ENCODE measurements around the gene PTPRU. TPM values are rescaled to one million over a fixed set of nuclear protein-coding genes. Genes with fewer than 3 reads are reported as not detected.

Gene PTPRU
- total RNA-seq, 1 experiment from 2014 or later = 40.7 TPM

- no peak overlapping the region for H3K4me3 ChIP-seq (replicated peaks in 1 of 2; ENCODE audit: low read depth in 1 of 2, low read length in 2 of 2)
- no peak overlapping the region for H3K9ac ChIP-seq (ENCODE audit: low read length)
- peaks cover 11 to 15% of the 10 kb centered on the region in 2 experiments for H3K4me1 ChIP-seq (ENCODE audit: control insufficient read depth in 1 of 2, insufficient read depth in 2 of 2, low read length in 2 of 2)
- RAD21 ChIA-PET (ENCODE audit: low non-redundant PET in 1 of 2, low total read pairs in 2 of 2, uncharacterized antibody in 2 of 2, unreplicated experiment in 2 of 2) = no interaction called here
- H3K9me2 ChIP-seq (ENCODE audit: insufficient read depth) = no peaks in the 10 kb centered on the region
- DNase-seq (ENCODE audit: low read depth, low spot score) (no peak), ATAC-seq (no peak)
- no peak overlapping the region for H3K4me2 ChIP-seq (ENCODE audit: low read length)
- POLR2A ChIA-PET = no interaction called here
- H3K27me3 ChIP-seq (ENCODE audit: insufficient read depth, low read length) = no peaks in the 10 kb centered on the region
- H3K27ac ChIP-seq (ENCODE audit: low read depth, low read length) = no peak overlapping the region
- BruUV-seq (replicated peaks) = no TSS peak
- TF ChIP-seq ELF1 (IDR thresholded peaks at IDR 0.05; ENCODE audit: borderline replicate concordance, low read depth) (no peak), SIN3A (IDR thresholded peaks at IDR 0.05; ENCODE audit: low read depth) (no peak), SP1 (IDR thresholded peaks at IDR 0.05; ENCODE audit: low read depth) (no peak), ZNF274 (IDR thresholded peaks at IDR 0.05; ENCODE audit: low read depth, low read length) (no peak), TCF7L2 (IDR thresholded peaks at IDR 0.05; ENCODE audit: borderline replicate concordance, extremely low read depth, insufficient read depth, insufficient read length) (no peak), POLR2A (IDR thresholded peaks at IDR 0.05; ENCODE audit: borderline replicate concordance, extremely low read depth, insufficient read depth, insufficient read length) (no peak), POLR2AphosphoS5 (IDR thresholded peaks at IDR 0.05; ENCODE audit: low read depth, low read length) (no peak), EGR1 (IDR thresholded peaks at IDR 0.05; ENCODE audit: low read depth) (no peak), YY1 (IDR thresholded peaks at IDR 0.05; ENCODE audit: extremely low read depth, insufficient replicate concordance, low read depth, low read length) (no peak), JUND (IDR thresholded peaks at IDR 0.05) (no peak), FOSL1 (IDR thresholded peaks at IDR 0.05; ENCODE audit: low read depth) (no peak), CEBPB (IDR thresholded peaks at IDR 0.05; ENCODE audit: low read depth) (no peak), EZH2 (IDR thresholded peaks at IDR 0.05) (no peak), ATF3 (IDR thresholded peaks at IDR 0.05) (no peak), SRF (IDR thresholded peaks at IDR 0.05; ENCODE audit: low read depth) (no peak)
- H3K9me3 ChIP-seq (ENCODE audit: control insufficient read depth in 1 of 2, insufficient read depth in 1 of 2, low read depth in 1 of 2, low read length in 2 of 2) = no peaks in the 10 kb centered on the region
- no peaks in the 10 kb centered on the region for H3K36me3 ChIP-seq (ENCODE audit: control insufficient read depth in 1 of 2, insufficient read depth in 2 of 2, low read length in 2 of 2)
- no peaks in the 10 kb centered on the region for H4K20me1 ChIP-seq (ENCODE audit: insufficient read depth)
- CTCF ChIA-PET = no interaction called here
- intact Hi-C loops (cut with micrococcal nuclease) = no loop called here
- no peaks in the 10 kb centered on the region for H3K79me2 ChIP-seq (ENCODE audit: insufficient read depth, low read length)
- H2AFZ ChIP-seq (ENCODE audit: low read depth, low read length, poor library complexity, severe bottlenecking) = no peak overlapping the region
Measured at GRCh38 chr1:29266912-29267311, 30.6 kb downstream of the PTPRU start.
